ENCODE results near the gene PHOX2B. TPM values are rescaled to one million over a fixed set of nuclear protein-coding genes. Genes with fewer than 3 reads are reported as not detected.
A peak's percentile ranks its signal among the peaks of the same experiment; 100 is the strongest.

PHOX2B gene
- not detected for total RNA-seq
- polyA plus RNA-seq = not detected
- not detected for total RNA-seq

GRCh38 chr4:41748571-41749475 is at the start of gene PHOX2B:
TSS of gene PHOX2B (minus strand) at chr4:41748725. CDS start at chr4:41748610, 115 bp downstream.
- CTCF ChIA-PET = no interaction called here

GRCh38 chr4:41797260-41797659 is 48.7 kb upstream of the PHOX2B start:
- Mint-ChIP-seq H3K4me1 (no peaks in the 10 kb centered on the region), H3K4me3 (no peak overlapping the region), H3K9me3 (peaks cover 0 to 5% (median 0%) of the 10 kb centered on the region in 11 donors), H3K36me3 (peaks cover 0 to 4% (median 0%) of the 10 kb centered on the region in 5 donors), H3K27me3 (peaks cover 4 to 21% (median 10%) of the 10 kb centered on the region in 5 donors), H3K27ac (peak overlapping the region in 1 of 9 donors; percentile 22)
- no peaks in the 10 kb centered on the region for H3K4me1 ChIP-seq (ENCODE audit: control insufficient read depth in 2 of 2, insufficient read depth in 2 of 2, low read length in 2 of 2)
- H3K27me3 ChIP-seq (ENCODE audit: control insufficient read depth in 2 of 2, insufficient read depth in 2 of 2, low read length in 2 of 2) = no peaks in the 10 kb centered on the region
- H3K9me3 ChIP-seq (ENCODE audit: control insufficient read depth in 2 of 3, low read length in 3 of 3) = no peaks in the 10 kb centered on the region
- no peak overlapping the region for H3K4me3 ChIP-seq (ENCODE audit: low read length)
- no peak overlapping the region for H3K27ac ChIP-seq (ENCODE audit: low read depth, low read length)
- ATAC-seq (no peak), DNase-seq (no peak)
- POLR2A ChIA-PET = no interaction called here
- intact Hi-C loops (cut with micrococcal nuclease) = no loop called here
- CTCF ChIA-PET = no interaction called here
- H3K36me3 ChIP-seq (ENCODE audit: control insufficient read depth in 2 of 3, insufficient read depth in 3 of 3, low read length in 3 of 3) = no peaks in the 10 kb centered on the region

More at GRCh38 chr4:41748571-41749475, at the start of gene PHOX2B:
- DNase-seq = no peak
- H3K36me3 Mint-ChIP-seq = peaks cover 0 to 13% (median 0%) of the 10 kb centered on the region in 5 donors
- POLR2A ChIA-PET = no interaction called here
- H3K4me1 Mint-ChIP-seq = peaks cover 0 to 11% (median 6%) of the 10 kb centered on the region in 7 donors
- Histone ChIP-seq H3K9me3 (ENCODE audit: control insufficient read depth in 2 of 3, low read length in 3 of 3) (no peaks in the 10 kb centered on the region), H3K27ac (ENCODE audit: low read depth, low read length) (no peak within 1 kb of the TSS), H3K27me3 (ENCODE audit: control insufficient read depth in 2 of 2, insufficient read depth in 2 of 2, low read length in 2 of 2) (peaks cover 5 to 15% of the 10 kb centered on the region in 2 donors), H3K4me3 (ENCODE audit: low read length) (no peak within 1 kb of the TSS), H3K4me1 (ENCODE audit: control insufficient read depth in 2 of 2, insufficient read depth in 2 of 2, low read length in 2 of 2) (no peaks in the 10 kb centered on the region), H3K36me3 (ENCODE audit: control insufficient read depth in 2 of 3, insufficient read depth in 3 of 3, low read length in 3 of 3) (no peaks in the 10 kb centered on the region)
- H3K9me3 Mint-ChIP-seq = peaks cover 0 to 15% (median 4%) of the 10 kb centered on the region in 11 donors
- ATAC-seq = no peak
- no peak within 1 kb of the TSS for H3K4me3 Mint-ChIP-seq
- H3K27ac Mint-ChIP-seq = no peak within 1 kb of the TSS
- peaks cover 82 to 92% (median 84%) of the 10 kb centered on the region in 5 donors for H3K27me3 Mint-ChIP-seq
- intact Hi-C loops (cut with micrococcal nuclease) = loop anchor here in 1 of 2 donors (2.0 to 5.0 kb wide), 2 partner anchors 130 to 648 kb away; partner anchors contain the start of gene SHISA3

- Mint-ChIP-seq H3K4me1 (peaks cover 0 to 2% (median 0%) of the 10 kb centered on the region in 7 donors), H3K4me3 (no peak overlapping the region), H3K9me3 (peaks cover 0 to 4% (median under 1%) of the 10 kb centered on the region in 11 donors), H3K27me3 (peaks cover 3 to 24% (median 4%) of the 10 kb centered on the region in 5 donors), H3K27ac (no peak overlapping the region), H3K36me3 (no peaks in the 10 kb centered on the region)
- no peaks in the 10 kb centered on the region for H3K27me3 ChIP-seq (ENCODE audit: control insufficient read depth in 2 of 2, insufficient read depth in 2 of 2, low read length in 2 of 2)
- ATAC-seq = no peak
- no peak for DNase-seq
- H3K27ac ChIP-seq (ENCODE audit: low read depth, low read length) = no peak overlapping the region
- no peaks in the 10 kb centered on the region for H3K4me1 ChIP-seq (ENCODE audit: control insufficient read depth in 2 of 2, insufficient read depth in 2 of 2, low read length in 2 of 2)
- no peaks in the 10 kb centered on the region for H3K9me3 ChIP-seq (ENCODE audit: control insufficient read depth in 2 of 3, low read length in 3 of 3)
- intact Hi-C loops (cut with micrococcal nuclease) = no loop called here
- ChIA-PET CTCF (no interaction called here), POLR2A (no interaction called here)
- H3K36me3 ChIP-seq (ENCODE audit: control insufficient read depth in 2 of 3, insufficient read depth in 3 of 3, low read length in 3 of 3) = no peaks in the 10 kb centered on the region
- no peak overlapping the region for H3K4me3 ChIP-seq (ENCODE audit: low read length)
These were observed 48.2 kb upstream of the PHOX2B start for GRCh38 chr4:41796545-41797210.

- Histone ChIP-seq H3K27ac (ENCODE audit: low read depth, low read length) (no peak overlapping the region), H3K4me3 (ENCODE audit: low read length) (no peak overlapping the region), H3K27me3 (ENCODE audit: control insufficient read depth in 2 of 2, insufficient read depth in 2 of 2, low read length in 2 of 2) (no peaks in the 10 kb centered on the region), H3K36me3 (ENCODE audit: control insufficient read depth in 2 of 3, insufficient read depth in 3 of 3, low read length in 3 of 3) (no peaks in the 10 kb centered on the region), H3K4me1 (ENCODE audit: control insufficient read depth in 2 of 2, insufficient read depth in 2 of 2, low read length in 2 of 2) (no peaks in the 10 kb centered on the region), H3K9me3 (ENCODE audit: control insufficient read depth in 2 of 3, low read length in 3 of 3) (no peaks in the 10 kb centered on the region)
- ATAC-seq = no peak
- no peak overlapping the region for H3K4me3 Mint-ChIP-seq
- ChIA-PET POLR2A (no interaction called here), CTCF (no interaction called here)
- H3K9me3 Mint-ChIP-seq = peaks cover 0 to 4% (median 0%) of the 10 kb centered on the region in 11 donors
- H3K27ac Mint-ChIP-seq = no peak overlapping the region
- no peak for DNase-seq
- no peaks in the 10 kb centered on the region for H3K36me3 Mint-ChIP-seq
- intact Hi-C loops (cut with micrococcal nuclease) = no loop called here
- H3K27me3 Mint-ChIP-seq = peaks cover 4 to 31% (median 7%) of the 10 kb centered on the region in 5 donors
- peaks cover 0 to 2% (median 0%) of the 10 kb centered on the region in 7 donors for H3K4me1 Mint-ChIP-seq
These were observed 47.4 kb upstream of the PHOX2B start for GRCh38 chr4:41795796-41796385.

- Histone ChIP-seq H3K27me3 (ENCODE audit: control insufficient read depth in 2 of 2, insufficient read depth in 2 of 2, low read length in 2 of 2) (no peaks in the 10 kb centered on the region), H3K36me3 (ENCODE audit: control insufficient read depth in 2 of 3, insufficient read depth in 3 of 3, low read length in 3 of 3) (no peaks in the 10 kb centered on the region), H3K4me3 (ENCODE audit: low read length) (no peak overlapping the region), H3K27ac (ENCODE audit: low read depth, low read length) (no peak overlapping the region), H3K4me1 (ENCODE audit: control insufficient read depth in 2 of 2, insufficient read depth in 2 of 2, low read length in 2 of 2) (no peaks in the 10 kb centered on the region), H3K9me3 (ENCODE audit: control insufficient read depth in 2 of 3, low read length in 3 of 3) (no peaks in the 10 kb centered on the region)
- ChIA-PET POLR2A (no interaction called here), CTCF (no interaction called here)
- Mint-ChIP-seq H3K36me3 (no peaks in the 10 kb centered on the region), H3K27ac (no peak overlapping the region), H3K9me3 (peaks cover 0 to 3% (median 0%) of the 10 kb centered on the region in 11 donors), H3K4me3 (no peak overlapping the region), H3K4me1 (peaks cover 0 to 2% (median 0%) of the 10 kb centered on the region in 7 donors), H3K27me3 (peaks cover 4 to 43% (median 14%) of the 10 kb centered on the region in 5 donors)
- ATAC-seq = no peak
- no peak for DNase-seq
- intact Hi-C loops (cut with micrococcal nuclease) = no loop called here
These were observed 43.6 kb upstream of the PHOX2B start for GRCh38 chr4:41792166-41792565.

- no peak for ATAC-seq
- no peaks in the 10 kb centered on the region for H3K36me3 ChIP-seq (ENCODE audit: control insufficient read depth in 2 of 3, insufficient read depth in 3 of 3, low read length in 3 of 3)
- no peak overlapping the region for H3K4me3 Mint-ChIP-seq
These were observed 43.0 kb upstream of the PHOX2B start for GRCh38 chr4:41791557-41791956.

More at GRCh38 chr4:41791557-41791956, 43.0 kb upstream of the PHOX2B start:
- no peak overlapping the region for H3K27ac ChIP-seq (ENCODE audit: low read depth, low read length)
- POLR2A ChIA-PET = no interaction called here
- H3K4me3 ChIP-seq (ENCODE audit: low read length) = no peak overlapping the region
- peaks cover 0 to 3% (median 0%) of the 10 kb centered on the region in 11 donors for H3K9me3 Mint-ChIP-seq
- intact Hi-C loops (cut with micrococcal nuclease) = no loop called here
- no peaks in the 10 kb centered on the region for H3K9me3 ChIP-seq (ENCODE audit: control insufficient read depth in 2 of 3, low read length in 3 of 3)
- no peaks in the 10 kb centered on the region for H3K36me3 Mint-ChIP-seq
- DNase-seq = no peak
- peaks cover 0 to 2% (median 0%) of the 10 kb centered on the region in 7 donors for H3K4me1 Mint-ChIP-seq
- no peak overlapping the region for H3K27ac Mint-ChIP-seq
- CTCF ChIA-PET = no interaction called here
- H3K27me3 ChIP-seq (ENCODE audit: control insufficient read depth in 2 of 2, insufficient read depth in 2 of 2, low read length in 2 of 2) = no peaks in the 10 kb centered on the region
- H3K4me1 ChIP-seq (ENCODE audit: control insufficient read depth in 2 of 2, insufficient read depth in 2 of 2, low read length in 2 of 2) = no peaks in the 10 kb centered on the region
- peaks cover 4 to 45% (median 14%) of the 10 kb centered on the region in 5 donors for H3K27me3 Mint-ChIP-seq

Measured in naive thymus-derived CD4-positive, alpha-beta T cell (primary cell).